ENCODE data around the gene MAGEA3. TPM values are rescaled to one million over a fixed set of nuclear protein-coding genes. Genes with fewer than 3 reads are reported as not detected.
"Not testable (repeated sequence)": the region's sequence is repeated elsewhere in the genome, so short reads cannot be mapped to it uniquely, and the experiment has no call there.

Gene MAGEA3
- total RNA-seq (ENCODE audit: low replicate concordance) = not detected in 2 replicates
- long read RNA-seq, partial matches to known transcripts = 0 of 1 reads
- long read RNA-seq, other reads (novel, unspliced or antisense) = 0 of 1 reads

DNA sequence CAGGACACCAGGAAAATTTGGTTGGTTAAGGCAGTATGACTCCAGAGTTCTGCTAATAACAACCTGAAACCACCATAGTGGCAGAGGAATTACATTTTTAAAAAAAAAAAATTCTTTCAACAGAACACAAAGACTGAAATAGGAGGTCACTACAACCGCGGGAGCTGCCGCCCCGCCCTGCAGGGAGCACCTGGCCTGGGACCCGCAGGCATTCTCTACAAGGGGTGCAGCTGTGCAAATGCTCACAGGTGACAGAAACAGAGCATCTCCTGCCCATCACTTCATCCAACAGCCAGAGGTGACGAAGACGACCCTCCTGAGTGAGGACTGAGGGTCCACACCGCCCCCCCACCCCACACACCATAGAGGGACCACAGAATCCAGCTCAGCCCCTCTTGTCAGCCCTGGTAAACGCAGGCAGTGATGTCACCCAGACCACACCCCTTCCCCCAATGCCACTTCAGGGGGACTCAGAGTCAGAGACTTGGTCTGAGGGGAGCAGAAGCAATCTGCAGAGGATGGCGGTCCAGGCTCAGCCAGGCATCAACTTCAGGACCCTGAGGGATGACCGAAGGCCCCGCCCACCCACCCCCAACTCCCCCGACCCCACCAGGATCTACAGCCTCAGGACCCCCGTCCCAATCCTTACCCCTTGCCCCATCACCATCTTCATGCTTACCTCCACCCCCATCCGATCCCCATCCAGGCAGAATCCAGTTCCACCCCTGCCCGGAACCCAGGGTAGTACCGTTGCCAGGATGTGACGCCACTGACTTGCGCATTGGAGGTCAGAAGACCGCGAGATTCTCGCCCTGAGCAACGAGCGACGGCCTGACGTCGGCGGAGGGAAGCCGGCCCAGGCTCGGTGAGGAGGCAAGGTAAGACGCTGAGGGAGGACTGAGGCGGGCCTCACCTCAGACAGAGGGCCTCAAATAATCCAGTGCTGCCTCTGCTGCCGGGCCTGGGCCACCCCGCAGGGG lies at the start of gene MAGEA3:
MAGEA3 (plus strand) TSS at position 843 of the 980 bp plus-strand sequence. CDS start 2,039 bp downstream, outside the sequence.
- not testable (repeated sequence) for H3K36me3 Mint-ChIP-seq; H3K27ac Mint-ChIP-seq; H3K27me3 Mint-ChIP-seq; H3K4me1 Mint-ChIP-seq (ENCODE audit: unreplicated experiment); H3K4me3 Mint-ChIP-seq; H3K9me3 Mint-ChIP-seq; DNase-seq (ENCODE audit: extremely low spot score, unreplicated experiment)

- TF ChIP-seq CTCF (conservative IDR thresholded peaks at IDR 0.05) = no peak
- Mint-ChIP-seq H3K9me3 (no peaks in the 10 kb centered on the region), H3K4me1 (ENCODE audit: unreplicated experiment) (no peaks in the 10 kb centered on the region), H3K4me3 (no peak overlapping the region), H3K36me3 (no peaks in the 10 kb centered on the region), H3K27me3 (no peaks in the 10 kb centered on the region), H3K27ac (no peak overlapping the region)
- no peak for DNase-seq (ENCODE audit: extremely low spot score, unreplicated experiment)
Observed at GRCh38 chrX:152652060-152652459, 46.5 kb upstream of the MAGEA3 start.

GRCh38 chrX:152652467-152652866 lies 46.1 kb upstream of the MAGEA3 start:
- TF ChIP-seq CTCF (conservative IDR thresholded peaks at IDR 0.05) = no peak
- Mint-ChIP-seq H3K4me1 (ENCODE audit: unreplicated experiment) (no peaks in the 10 kb centered on the region), H3K36me3 (no peaks in the 10 kb centered on the region), H3K27me3 (no peaks in the 10 kb centered on the region), H3K27ac (no peak overlapping the region), H3K4me3 (no peak overlapping the region), H3K9me3 (no peaks in the 10 kb centered on the region)
- no peak for DNase-seq (ENCODE audit: extremely low spot score, unreplicated experiment)

- Mint-ChIP-seq H3K4me3 (no peak overlapping the region), H3K27me3 (no peaks in the 10 kb centered on the region), H3K4me1 (ENCODE audit: unreplicated experiment) (no peaks in the 10 kb centered on the region), H3K9me3 (no peaks in the 10 kb centered on the region), H3K27ac (no peak overlapping the region), H3K36me3 (no peaks in the 10 kb centered on the region)
- no peak for TF ChIP-seq CTCF (conservative IDR thresholded peaks at IDR 0.05)
- no peak for DNase-seq (ENCODE audit: extremely low spot score, unreplicated experiment)
Observed at GRCh38 chrX:152656087-152656486, 42.5 kb upstream of the MAGEA3 start.

- DNase-seq (ENCODE audit: extremely low spot score, unreplicated experiment) = no peak
- no peaks in the 10 kb centered on the region for H3K36me3 Mint-ChIP-seq
- H3K27me3 Mint-ChIP-seq = no peaks in the 10 kb centered on the region
- H3K4me3 Mint-ChIP-seq = no peak overlapping the region
- TF ChIP-seq CTCF (conservative IDR thresholded peaks at IDR 0.05) = no peak
- H3K27ac Mint-ChIP-seq = no peak overlapping the region
- H3K9me3 Mint-ChIP-seq = no peaks in the 10 kb centered on the region
- no peaks in the 10 kb centered on the region for H3K4me1 Mint-ChIP-seq (ENCODE audit: unreplicated experiment)
Observed at GRCh38 chrX:152656890-152657289, 41.7 kb upstream of the MAGEA3 start.

- no peaks in the 10 kb centered on the region for H3K36me3 Mint-ChIP-seq
- H3K9me3 Mint-ChIP-seq = no peaks in the 10 kb centered on the region
- TF ChIP-seq CTCF (conservative IDR thresholded peaks at IDR 0.05) = no peak
- DNase-seq (ENCODE audit: extremely low spot score, unreplicated experiment) = no peak
- H3K27me3 Mint-ChIP-seq = no peaks in the 10 kb centered on the region
- H3K4me3 Mint-ChIP-seq = no peak overlapping the region
- H3K4me1 Mint-ChIP-seq (ENCODE audit: unreplicated experiment) = no peaks in the 10 kb centered on the region
- H3K27ac Mint-ChIP-seq = no peak overlapping the region
Observed at GRCh38 chrX:152658302-152658701, 40.3 kb upstream of the MAGEA3 start.
